Progenitor cell of endocrine pancreas (in vitro differentiated cells): Measurements from ENCODE around the gene SMARCD2. TPM values are rescaled to one million over a fixed set of nuclear protein-coding genes. Genes with fewer than 3 reads are reported as not detected.
"Not testable (repeated sequence)": the region's sequence is repeated elsewhere in the genome, so short reads cannot be mapped to it uniquely, and the experiment has no call there.

ENCODE experiments used
- DNase-seq: peaks from one replicate; pipeline ENCODE4 v3.0.0; 2021; ENCODE audit warnings: low spot score; ENCODE audit not compliant: unreplicated experiment
- H3K27ac Mint-ChIP-seq: 2 replicates; pipeline ENCODE4 v1.8.0; 2021; ENCODE audit warnings: mild to moderate bottlenecking, moderate library complexity, mixed read lengths
- H3K27me3 Mint-ChIP-seq: 2 replicates; pipeline ENCODE4 v1.8.0; 2021; ENCODE audit warnings: mixed read lengths
- H3K36me3 Mint-ChIP-seq: 2 replicates; pipeline ENCODE4 v1.8.0; 2022; ENCODE audit warnings: mixed read lengths; ENCODE audit not compliant: insufficient read depth
- H3K4me1 Mint-ChIP-seq: 2 replicates; pipeline ENCODE4 v1.8.0; 2021; ENCODE audit warnings: low read depth, mixed read lengths
- H3K4me3 Mint-ChIP-seq: 2 replicates; pipeline ENCODE4 v1.8.0; 2021; ENCODE audit warnings: low read depth, mild to moderate bottlenecking, moderate library complexity, mixed read lengths
- H3K9me3 Mint-ChIP-seq: 2 replicates; pipeline ENCODE4 v1.8.0; 2021; ENCODE audit warnings: low read depth, mixed read lengths
- CTCF ChIP-seq: fragments of 200-600 bp; sonication (generic); IDR thresholded peaks from one replicate; pipeline ENCODE4 v1.5.0; 2021; ENCODE audit warnings: antibody characterized with exemption, mild to moderate bottlenecking; ENCODE audit not compliant: unreplicated experiment
- total RNA-seq: library from RNA; stranded (reverse); gene quantifications from 2 replicates; pipeline ENCODE4 v1.2.1, GENCODE V29; 2021

Gene SMARCD2
- total RNA-seq, 1 donor from 2014 or later = 63.8 TPM

GRCh38 chr17:63869491-63870291, 27.2 kb upstream of the SMARCD2 start:
- not testable (repeated sequence) for H3K36me3 Mint-ChIP-seq, H3K4me1 Mint-ChIP-seq, H3K4me3 Mint-ChIP-seq, H3K27me3 Mint-ChIP-seq, DNase-seq, H3K27ac Mint-ChIP-seq, H3K9me3 Mint-ChIP-seq
- TF ChIP-seq CTCF = peak; percentile 24

GRCh38 chr17:63866625-63867024, 24.1 kb upstream of the SMARCD2 start:
- H3K9me3 Mint-ChIP-seq, H3K27me3 Mint-ChIP-seq, H3K27ac Mint-ChIP-seq, DNase-seq, H3K36me3 Mint-ChIP-seq, H3K4me3 Mint-ChIP-seq, H3K4me1 Mint-ChIP-seq: not testable (repeated sequence)

GRCh38 chr17:63859257-63859656, 16.8 kb upstream of the SMARCD2 start:
- DNase-seq = no peak
- H3K4me3 Mint-ChIP-seq = no peak overlapping the region
- H3K9me3 Mint-ChIP-seq = no peaks in the 10 kb centered on the region
- no peak for TF ChIP-seq CTCF
- no peaks in the 10 kb centered on the region for H3K36me3 Mint-ChIP-seq
- peaks cover 27% of the 10 kb centered on the region for H3K27me3 Mint-ChIP-seq
- H3K4me1 Mint-ChIP-seq = no peaks in the 10 kb centered on the region
- no peak overlapping the region for H3K27ac Mint-ChIP-seq

- not testable (repeated sequence) for H3K9me3 Mint-ChIP-seq, DNase-seq, H3K36me3 Mint-ChIP-seq, H3K27ac Mint-ChIP-seq, H3K4me1 Mint-ChIP-seq, H3K4me3 Mint-ChIP-seq
- peaks cover 34% of the 10 kb centered on the region for H3K27me3 Mint-ChIP-seq
These were observed 13.9 kb upstream of the SMARCD2 start for GRCh38 chr17:63856425-63856824.

- no peak for TF ChIP-seq CTCF
- Mint-ChIP-seq H3K4me1 (no peaks in the 10 kb centered on the region), H3K36me3 (no peaks in the 10 kb centered on the region), H3K9me3 (no peaks in the 10 kb centered on the region), H3K4me3 (no peak overlapping the region), H3K27me3 (peaks cover 26% of the 10 kb centered on the region), H3K27ac (no peak overlapping the region)
- DNase-seq = no peak
These were observed 12.7 kb upstream of the SMARCD2 start for GRCh38 chr17:63855185-63855584.

- no peak for DNase-seq
- Mint-ChIP-seq H3K27ac (no peak overlapping the region), H3K36me3 (no peaks in the 10 kb centered on the region), H3K9me3 (no peaks in the 10 kb centered on the region), H3K4me1 (no peaks in the 10 kb centered on the region), H3K4me3 (no peak overlapping the region), H3K27me3 (peaks cover 23% of the 10 kb centered on the region)
- TF ChIP-seq CTCF = no peak
These were observed 12.2 kb upstream of the SMARCD2 start for GRCh38 chr17:63854709-63855108.
